ENCODE results near the gene CDH12. TPM values are rescaled to one million over a fixed set of nuclear protein-coding genes. Genes with fewer than 3 reads are reported as not detected.

Gene CDH12
- total RNA-seq, 4 donors from 2014 or later: not detected

DNA sequence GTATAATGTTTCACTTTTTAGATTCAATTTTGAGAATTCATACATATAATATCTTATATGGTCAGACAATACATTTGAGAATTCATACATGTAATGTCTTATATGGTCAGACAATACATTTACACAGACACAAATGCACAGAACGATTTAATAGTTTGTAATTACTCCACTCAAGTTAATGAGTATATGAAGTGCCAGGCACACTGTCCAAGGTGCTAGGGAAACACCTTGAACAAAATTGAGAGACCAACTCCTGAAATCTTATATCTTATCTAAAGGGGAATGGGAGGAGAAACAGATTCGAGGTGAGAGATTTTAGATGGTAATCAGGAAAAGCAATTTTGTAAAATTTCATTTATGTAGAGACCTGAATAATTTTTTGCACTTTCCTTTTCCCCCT lies 994.7 kb downstream of the CDH12 start:
- no peak overlapping the region for H3K27ac ChIP-seq
- no peaks in the 10 kb centered on the region for H3K36me3 ChIP-seq
- TF ChIP-seq POLR2A (IDR thresholded peaks at IDR 0.05) (no peak), CTCF (IDR thresholded peaks at IDR 0.05) (no peak)
- intact Hi-C loops (cut with DNase I): no loop called here
- no peaks in the 10 kb centered on the region for H3K27me3 ChIP-seq
- H3K9me3 ChIP-seq: no peaks in the 10 kb centered on the region
- no peaks in the 10 kb centered on the region for H3K4me1 ChIP-seq
- no peak overlapping the region for H3K4me3 ChIP-seq (replicated peaks in 1 of 3)
- DNase-seq: no peak
- WGBS, 2 donors: 63 to 64% methylated on average over 2 of the region's 2 CpGs

DNA sequence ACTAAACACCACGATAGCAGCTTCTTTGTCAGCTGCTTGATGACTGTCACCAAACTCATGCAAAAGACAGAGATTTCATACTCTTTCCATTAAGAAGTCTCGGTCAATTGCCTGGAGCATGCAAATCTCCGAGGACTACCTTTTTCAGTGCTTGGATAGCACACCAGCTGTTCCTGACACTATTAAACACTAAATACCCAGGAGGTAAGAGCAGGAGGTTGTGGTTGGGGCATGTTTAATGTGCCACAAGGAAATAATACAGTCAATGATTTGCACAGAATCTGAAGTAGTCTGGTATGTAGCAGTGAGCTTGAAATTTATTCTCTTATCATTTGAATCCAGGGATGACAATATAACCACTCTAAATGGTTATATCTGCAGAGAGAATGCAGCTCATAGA lies 996.2 kb downstream of the CDH12 start:
- Histone ChIP-seq H3K36me3 (no peaks in the 10 kb centered on the region), H3K4me1 (no peaks in the 10 kb centered on the region), H3K27ac (no peak overlapping the region), H3K27me3 (no peaks in the 10 kb centered on the region), H3K4me3 (replicated peaks in 1 of 3) (no peak overlapping the region), H3K9me3 (no peaks in the 10 kb centered on the region)
- no peak for TF ChIP-seq POLR2A (IDR thresholded peaks at IDR 0.05)
- no peak for TF ChIP-seq CTCF (IDR thresholded peaks at IDR 0.05)
- intact Hi-C loops (cut with DNase I): no loop called here
- WGBS, 2 donors: 69 to 72% methylated on average over 3 of the region's 3 CpGs
- DNase-seq: no peak

- intact Hi-C loops (cut with DNase I): no loop called here
- Histone ChIP-seq H3K27me3 (no peaks in the 10 kb centered on the region), H3K4me3 (replicated peaks in 1 of 3) (no peak overlapping the region), H3K4me1 (no peaks in the 10 kb centered on the region), H3K36me3 (no peaks in the 10 kb centered on the region), H3K27ac (no peak overlapping the region), H3K9me3 (no peaks in the 10 kb centered on the region)
- 68 to 80% methylated on average over 2 of the region's 2 CpGs for WGBS, 2 donors
- no peak for DNase-seq
- TF ChIP-seq POLR2A (IDR thresholded peaks at IDR 0.05) (no peak), CTCF (IDR thresholded peaks at IDR 0.05) (no peak)
These were observed 1005.8 kb downstream of the CDH12 start for GRCh38 chr5:21847300-21847699.

DNA sequence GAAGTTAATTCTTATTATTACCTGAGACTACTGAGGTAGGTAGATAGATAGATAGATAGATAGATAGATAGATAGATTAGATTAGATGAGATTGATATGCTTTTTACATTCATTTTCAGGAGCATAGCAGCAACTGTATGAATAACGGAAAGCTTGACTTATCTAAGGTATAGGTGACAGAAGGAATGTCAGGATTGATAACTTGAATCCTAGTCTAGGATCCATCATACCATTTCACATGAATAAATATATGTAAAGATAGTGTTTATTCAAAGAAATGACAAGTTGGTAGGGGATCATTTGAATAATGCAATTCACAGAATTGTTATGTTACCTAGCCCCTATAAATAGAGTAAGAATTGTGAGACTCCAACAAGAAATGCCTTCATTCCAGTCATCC lies 1008.2 kb downstream of the CDH12 start:
- H3K36me3 ChIP-seq: no peaks in the 10 kb centered on the region
- no peak for DNase-seq
- H3K27me3 ChIP-seq: no peaks in the 10 kb centered on the region
- WGBS, 2 donors: 93 to 95% methylated on average over 1 of the region's 1 CpG
- no peak overlapping the region for H3K4me3 ChIP-seq (replicated peaks in 1 of 3)
- TF ChIP-seq POLR2A (IDR thresholded peaks at IDR 0.05) (no peak), CTCF (IDR thresholded peaks at IDR 0.05) (no peak)
- no peak overlapping the region for H3K27ac ChIP-seq
- intact Hi-C loops (cut with DNase I): no loop called here
- no peaks in the 10 kb centered on the region for H3K9me3 ChIP-seq
- H3K4me1 ChIP-seq: no peaks in the 10 kb centered on the region

- Histone ChIP-seq H3K27me3 (no peaks in the 10 kb centered on the region), H3K9me3 (no peaks in the 10 kb centered on the region), H3K36me3 (no peaks in the 10 kb centered on the region), H3K4me3 (replicated peaks in 1 of 3) (no peak overlapping the region), H3K4me1 (no peaks in the 10 kb centered on the region), H3K27ac (no peak overlapping the region)
- DNase-seq: no peak
- intact Hi-C loops (cut with DNase I): no loop called here
- TF ChIP-seq CTCF (IDR thresholded peaks at IDR 0.05) (no peak), POLR2A (IDR thresholded peaks at IDR 0.05) (no peak)
These were observed 1018.3 kb downstream of the CDH12 start for GRCh38 chr5:21834863-21835262.

All from thyroid gland (tissue), 4 donors.